ENCODE data around the gene C3orf18. TPM values are rescaled to one million over a fixed set of nuclear protein-coding genes. Genes with fewer than 3 reads are reported as not detected.

The C3orf18 gene
- 9.4 and 16.0 TPM in 2 replicates for total RNA-seq

DNA sequence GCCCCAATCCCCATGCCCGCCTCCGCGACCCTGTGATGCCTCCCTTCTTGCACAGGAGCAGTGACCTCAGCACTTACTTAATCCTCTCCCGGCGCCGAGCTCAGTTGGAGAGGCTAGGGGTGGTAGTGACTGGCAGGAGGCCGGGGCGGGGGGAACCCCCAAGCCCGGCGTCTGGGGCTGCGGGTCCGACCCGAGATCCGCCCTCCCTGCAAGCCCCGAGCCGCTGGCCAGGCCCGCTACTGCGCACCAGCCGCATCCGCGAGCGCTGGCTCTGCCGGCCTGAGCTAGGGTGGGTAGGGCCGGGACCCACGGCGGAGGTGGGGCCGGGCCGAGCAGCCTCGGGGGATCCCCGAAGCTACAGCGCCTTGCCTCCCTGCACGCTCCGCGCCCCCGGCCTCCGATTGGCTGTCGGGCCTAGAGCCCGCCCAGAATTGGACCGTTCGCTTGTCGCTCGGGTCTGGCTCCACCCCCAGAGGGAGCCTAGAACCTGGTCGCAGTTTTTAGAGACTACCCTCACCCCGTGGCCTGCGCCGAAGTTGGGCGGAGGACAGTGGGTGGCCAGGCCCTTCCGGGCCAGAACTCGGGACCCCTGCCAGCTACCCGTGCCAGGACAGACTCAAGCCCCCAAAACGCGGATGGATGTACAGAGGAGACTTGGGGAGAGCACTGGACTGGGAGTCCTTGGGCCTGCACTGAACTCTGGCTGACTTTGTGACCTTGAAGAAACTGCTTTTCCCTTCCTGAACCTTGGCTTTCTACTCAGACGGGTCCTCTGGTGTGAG, at the start of gene C3orf18:
Gene C3orf18 (minus strand): TSS at position 362 of the 782 bp plus-strand sequence. CDS start 2,048 bp downstream, outside the sequence.

DNA sequence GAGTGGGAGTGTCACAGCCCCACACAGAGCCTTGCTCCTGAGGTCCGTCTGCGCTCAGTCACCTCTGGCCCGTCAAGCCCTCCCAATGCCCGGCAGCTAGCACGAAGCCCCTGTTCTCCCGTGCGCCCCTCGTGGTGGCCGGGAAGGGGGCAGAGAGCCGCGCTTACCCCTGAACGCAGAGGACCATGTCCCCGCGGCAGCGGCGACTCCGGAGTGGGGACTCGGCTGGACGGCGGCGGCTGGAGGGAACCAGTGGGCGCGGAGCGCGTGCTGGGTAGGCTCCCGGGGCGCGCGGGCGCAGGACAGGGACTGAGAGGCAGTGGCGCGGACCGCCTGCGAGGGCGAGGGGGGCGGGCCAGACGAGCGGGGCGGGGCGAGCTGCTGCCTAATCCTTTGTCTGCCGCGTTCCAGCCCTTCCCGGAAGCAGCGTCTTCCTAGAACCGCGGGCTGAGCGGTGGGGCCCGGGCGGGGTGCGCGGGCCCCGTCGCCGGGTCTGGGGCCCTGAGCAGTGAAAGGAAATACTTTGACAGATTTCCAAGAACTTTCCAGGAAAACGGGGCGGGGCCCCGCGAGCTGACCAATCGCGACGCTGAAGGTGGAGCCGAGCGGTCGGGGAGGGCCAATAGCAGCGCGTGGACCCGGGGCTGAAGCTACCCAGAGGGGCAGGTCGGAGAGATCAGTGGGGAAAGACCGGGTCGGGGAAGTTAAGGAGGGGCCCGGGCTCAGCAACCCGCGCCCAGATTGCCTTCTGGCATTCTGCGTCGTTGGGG, 44.1 kb upstream of the C3orf18 start, which contains the start of gene CISH:
Gene CISH (minus strand): TSS at position 311 of the 770 bp plus-strand sequence. CDS start 124 bp downstream, at position 187.

DNA sequence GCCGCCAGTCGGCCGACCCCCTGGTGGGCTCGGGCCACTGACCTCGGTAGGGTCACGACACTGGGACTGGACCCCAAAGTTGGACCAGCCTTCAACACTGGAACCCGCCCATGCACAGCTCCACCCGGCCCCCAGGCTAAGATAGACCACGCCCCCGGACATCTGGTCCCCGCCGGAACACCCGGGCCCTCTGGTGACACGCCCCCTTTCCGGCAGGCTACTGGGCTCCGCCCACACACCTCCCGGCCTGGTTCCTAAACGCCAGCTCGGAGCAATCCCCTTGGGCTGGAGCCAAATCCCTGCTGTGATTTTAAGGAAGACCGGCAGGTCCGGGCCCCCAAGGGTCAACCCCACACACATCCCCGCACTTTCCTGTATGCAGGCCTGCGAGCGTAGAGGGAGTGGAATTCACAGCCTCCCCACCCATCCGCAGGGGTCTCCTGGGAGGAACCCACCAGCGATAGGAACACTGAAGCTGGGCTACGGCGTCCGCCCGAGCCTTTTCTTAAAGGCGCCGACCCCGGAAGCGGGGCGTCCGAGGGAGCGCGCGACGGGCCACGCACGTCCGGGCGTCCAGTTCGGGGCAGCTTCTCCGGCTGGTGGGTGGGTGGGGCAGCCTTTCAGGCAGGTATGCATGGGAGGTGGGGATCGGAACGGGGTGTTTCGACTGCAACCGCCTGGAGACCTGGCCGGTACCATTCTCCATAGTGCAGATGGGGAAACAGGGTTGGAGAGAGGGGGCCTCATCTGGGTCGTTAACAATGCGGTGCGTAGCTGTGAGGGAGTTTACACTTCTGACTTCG, 1.6 kb upstream of the C3orf18 start, which contains the start of gene HEMK1:
Gene HEMK1 (plus strand): TSS at position 576 of the 803 bp plus-strand sequence. CDS start 1,583 bp downstream, outside the sequence.

Other genes starting within 250 kb of the C3orf18 start
- gene HYAL2, start 245.0 kb downstream of the C3orf18 start, total RNA-seq: 49.8 and 80.7 TPM in 2 replicates
- 10.7 and 16.5 TPM in 2 replicates for gene TUSC2, start 239.5 kb downstream of the C3orf18 start, total RNA-seq
- gene RASSF1, start 226.9 kb downstream of the C3orf18 start, total RNA-seq: 20.2 and 25.1 TPM in 2 replicates
- 0.28 and 1.1 TPM in 2 replicates for gene ZMYND10, start 222.0 kb downstream of the C3orf18 start, total RNA-seq
- gene NPRL2, start 217.0 kb downstream of the C3orf18 start, total RNA-seq: 21.5 and 24.8 TPM in 2 replicates
- 29.0 and 34.6 TPM in 2 replicates for gene CYB561D2, start 216.9 kb downstream of the C3orf18 start, total RNA-seq
- gene TMEM115, start 208.2 kb downstream of the C3orf18 start, total RNA-seq: 27.6 and 42.5 TPM in 2 replicates
- gene CACNA2D2, start 64.1 kb downstream of the C3orf18 start, total RNA-seq: 0.09 TPM in 1 of 2 replicates, not detected in the other
- 10.7 and 15.4 TPM in 2 replicates for gene HEMK1, start 1.8 kb upstream of the C3orf18 start, total RNA-seq
- gene CISH, start 44.0 kb upstream of the C3orf18 start, total RNA-seq: 0.57 and 1.3 TPM in 2 replicates
- gene MAPKAPK3, start 49.4 kb upstream of the C3orf18 start, total RNA-seq: 19.6 and 22.9 TPM in 2 replicates
- gene DOCK3, start 107.2 kb upstream of the C3orf18 start, total RNA-seq: 0.09 and 0.14 TPM in 2 replicates